GM03348 (cell line): ENCODE results near the gene TUBB2A.
"Not testable (repeated sequence)": the region's sequence is repeated elsewhere in the genome, so short reads cannot be mapped to it uniquely, and the experiment has no call there.

Experiments used
- DNase-seq: peaks from one replicate; pipeline ENCODE4 v3.0.0; 2012; ENCODE audit warnings: low spot score

The TUBB2A gene

DNA sequence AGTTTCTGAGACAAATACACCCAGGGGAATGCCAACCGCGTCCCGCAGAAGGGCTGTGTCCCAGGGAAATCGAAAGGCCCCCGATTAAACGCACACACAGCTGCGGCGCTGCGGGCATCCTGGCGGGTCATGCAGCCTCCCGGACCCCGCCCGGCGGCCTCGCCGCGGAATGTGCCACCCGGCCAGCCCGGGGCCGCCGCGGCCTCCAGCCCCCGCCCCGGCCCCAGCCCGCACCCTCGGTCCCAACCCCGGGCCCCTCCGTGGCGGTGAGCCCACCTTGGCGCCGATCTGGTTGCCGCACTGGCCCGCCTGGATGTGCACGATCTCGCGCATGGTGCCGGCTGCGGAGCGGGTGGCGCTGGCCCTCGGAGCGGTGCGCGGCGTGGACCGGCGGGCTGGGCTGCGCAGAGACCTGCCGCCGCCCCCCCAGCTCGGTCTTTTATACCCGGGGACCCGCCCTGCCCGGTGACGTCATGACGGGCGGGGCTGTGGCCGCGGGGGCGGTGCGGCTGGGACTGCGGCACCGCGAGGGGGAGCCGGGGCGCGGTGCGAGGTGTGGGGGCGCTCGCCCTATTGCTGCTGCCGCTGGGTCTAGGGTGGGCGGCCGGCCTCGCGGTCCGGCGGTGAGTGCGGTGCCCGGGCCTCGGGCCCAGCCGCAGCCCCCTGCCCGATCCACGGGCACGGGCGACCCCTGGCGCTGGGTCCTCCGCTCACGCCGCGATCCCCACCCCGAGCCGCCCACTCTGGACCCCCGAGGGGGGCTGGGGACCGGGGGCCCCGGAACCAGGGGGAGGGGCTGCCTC is at the start of gene TUBB2A:
TUBB2A (minus strand) TSS at position 414 of the 803 bp plus-strand sequence; CDS start at position 333, 81 bp downstream.
- peak; percentile 99 for DNase-seq

GRCh38 chr6:3206339-3207015 is 49.1 kb upstream of the TUBB2A start:
- no peak for DNase-seq

- DNase-seq = peak; percentile 65
Observed at GRCh38 chr6:3205913-3206312, 48.6 kb upstream of the TUBB2A start.

DNA sequence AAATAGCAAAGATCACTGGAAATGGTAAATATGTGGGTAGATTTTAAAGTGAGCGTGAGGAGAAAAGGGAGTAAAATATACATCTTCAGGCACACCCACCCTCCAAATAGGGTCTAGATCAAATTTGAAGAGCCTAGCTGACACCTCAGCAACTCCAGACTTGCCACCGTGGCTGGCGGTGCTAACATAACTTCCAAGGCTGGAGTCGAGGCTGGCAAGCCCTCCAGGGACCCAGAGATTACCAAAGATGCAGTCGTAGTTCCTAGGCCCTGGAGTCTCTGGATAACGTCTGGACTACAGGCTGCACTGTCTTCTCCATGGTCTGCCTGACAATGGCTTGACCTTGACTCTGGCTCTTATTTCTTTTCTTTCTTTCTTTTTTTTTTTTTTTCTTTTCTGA is 47.6 kb upstream of the TUBB2A start:
- DNase-seq = no peak

DNA sequence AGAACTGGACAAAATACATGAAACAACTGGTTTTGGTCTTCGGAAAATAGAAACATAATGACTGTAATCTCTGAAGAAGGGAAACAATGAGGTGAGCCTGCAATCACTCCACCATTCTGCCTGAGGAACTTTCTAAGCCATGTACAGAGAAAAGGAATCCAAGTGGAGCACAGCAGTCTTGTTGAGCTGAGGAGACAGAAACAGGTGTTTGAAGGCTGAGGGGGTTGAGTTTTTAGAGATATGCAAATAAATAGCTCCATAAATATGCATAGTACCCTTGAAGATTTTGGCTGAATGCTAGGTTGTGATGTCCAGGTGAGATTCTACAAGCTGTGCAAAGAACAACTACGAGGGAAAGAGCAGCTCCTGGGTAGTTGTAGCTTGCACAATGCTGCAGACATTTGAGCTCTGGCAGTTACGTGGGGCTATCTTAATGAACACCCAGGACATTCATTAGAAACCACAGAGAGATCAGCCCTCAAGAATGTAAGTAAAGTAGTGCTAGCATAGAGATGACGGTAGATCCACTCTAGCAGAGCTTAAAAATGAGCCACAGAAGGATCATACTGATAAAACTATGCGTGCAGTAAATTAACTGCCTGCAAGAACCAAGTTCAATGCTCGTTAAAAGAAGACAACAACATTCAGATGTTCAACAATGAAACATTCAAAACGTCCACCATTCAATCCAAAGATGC is 45.8 kb upstream of the TUBB2A start:
- DNase-seq = peak; percentile 28

- DNase-seq = no peak
Observed at GRCh38 chr6:3201388-3201787, 44.0 kb upstream of the TUBB2A start.

- no peak for DNase-seq
Observed at GRCh38 chr6:3200682-3201081, 43.3 kb upstream of the TUBB2A start.

GRCh38 chr6:3199382-3199781 is 42.0 kb upstream of the TUBB2A start:
- DNase-seq = no peak

DNA sequence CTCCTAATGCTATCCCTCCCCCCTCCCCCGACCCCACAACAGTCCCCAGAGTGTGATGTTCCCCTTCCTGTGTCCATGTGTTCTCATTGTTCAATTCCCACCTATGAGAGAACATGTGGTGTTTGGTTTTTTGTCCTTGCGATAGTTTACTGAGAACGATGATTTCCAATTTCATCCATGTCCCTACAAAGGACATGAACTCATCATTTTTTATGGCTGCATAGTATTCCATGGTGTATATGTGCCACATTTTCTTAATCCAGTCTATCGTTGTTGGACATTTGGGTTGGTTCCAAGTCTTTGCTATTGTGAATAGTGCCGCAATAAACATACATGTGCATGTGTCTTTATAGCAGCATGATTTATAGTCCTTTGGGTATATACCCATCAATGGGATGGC is 40.4 kb upstream of the TUBB2A start:
- DNase-seq = not testable (repeated sequence)

DNA sequence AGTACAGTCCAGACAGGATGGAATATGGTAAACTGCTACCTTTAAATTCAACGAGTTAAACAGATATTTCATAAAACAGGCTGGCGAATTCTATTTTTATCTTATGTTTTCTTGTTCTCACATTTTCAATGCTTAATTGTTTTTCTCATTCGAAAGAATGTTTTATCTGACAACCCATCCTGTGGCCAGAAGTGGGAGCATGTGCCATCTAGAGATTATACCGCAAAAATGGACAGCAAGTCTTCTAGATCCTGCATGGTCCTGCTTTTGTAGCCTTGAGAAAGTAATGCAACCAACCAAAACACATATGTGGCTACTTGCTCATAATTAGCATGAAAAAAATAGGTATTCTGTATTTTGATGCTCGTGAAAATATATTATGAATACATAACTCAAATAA is 39.4 kb upstream of the TUBB2A start:
- DNase-seq = no peak

DNA sequence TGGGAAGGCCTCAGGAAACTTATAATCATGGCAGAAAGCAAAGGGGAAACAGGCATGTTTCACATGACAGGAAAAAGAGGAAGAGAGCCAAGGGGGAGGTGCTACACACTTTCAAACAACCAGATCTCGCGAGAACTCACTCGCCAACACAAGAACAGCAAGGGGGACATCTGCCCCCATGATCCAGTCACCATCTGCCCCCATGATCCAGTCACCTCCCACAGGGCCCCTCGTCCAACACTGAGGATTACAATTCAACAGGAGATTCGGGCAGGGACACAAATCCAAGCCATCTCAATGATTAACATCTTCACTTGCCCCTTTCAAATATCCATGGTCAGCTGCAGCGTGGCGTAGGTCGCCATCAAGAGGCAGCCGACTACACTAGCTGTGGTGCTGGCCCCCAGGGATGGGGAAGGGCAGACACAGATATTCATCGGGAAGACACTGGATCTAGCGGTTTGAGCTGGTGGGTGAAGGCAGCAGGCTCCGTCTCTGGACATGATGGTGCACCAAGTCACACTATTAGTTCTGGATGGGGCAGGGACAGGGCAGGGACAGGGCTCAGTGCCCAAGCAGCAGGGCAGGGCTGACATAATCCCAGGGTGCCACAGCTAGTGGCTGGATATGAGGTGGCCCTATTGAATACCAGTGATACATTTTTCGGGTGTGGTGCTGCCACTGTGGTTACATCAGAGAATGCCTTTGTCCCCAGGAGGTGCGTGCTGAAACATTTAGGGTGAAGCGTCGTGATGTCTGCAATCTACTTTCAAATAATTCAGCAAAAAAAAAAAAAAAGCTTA is 38.6 kb upstream of the TUBB2A start:
- no peak for DNase-seq

GRCh38 chr6:3195420-3195694 is 38.0 kb upstream of the TUBB2A start:
- DNase-seq = no peak

DNA sequence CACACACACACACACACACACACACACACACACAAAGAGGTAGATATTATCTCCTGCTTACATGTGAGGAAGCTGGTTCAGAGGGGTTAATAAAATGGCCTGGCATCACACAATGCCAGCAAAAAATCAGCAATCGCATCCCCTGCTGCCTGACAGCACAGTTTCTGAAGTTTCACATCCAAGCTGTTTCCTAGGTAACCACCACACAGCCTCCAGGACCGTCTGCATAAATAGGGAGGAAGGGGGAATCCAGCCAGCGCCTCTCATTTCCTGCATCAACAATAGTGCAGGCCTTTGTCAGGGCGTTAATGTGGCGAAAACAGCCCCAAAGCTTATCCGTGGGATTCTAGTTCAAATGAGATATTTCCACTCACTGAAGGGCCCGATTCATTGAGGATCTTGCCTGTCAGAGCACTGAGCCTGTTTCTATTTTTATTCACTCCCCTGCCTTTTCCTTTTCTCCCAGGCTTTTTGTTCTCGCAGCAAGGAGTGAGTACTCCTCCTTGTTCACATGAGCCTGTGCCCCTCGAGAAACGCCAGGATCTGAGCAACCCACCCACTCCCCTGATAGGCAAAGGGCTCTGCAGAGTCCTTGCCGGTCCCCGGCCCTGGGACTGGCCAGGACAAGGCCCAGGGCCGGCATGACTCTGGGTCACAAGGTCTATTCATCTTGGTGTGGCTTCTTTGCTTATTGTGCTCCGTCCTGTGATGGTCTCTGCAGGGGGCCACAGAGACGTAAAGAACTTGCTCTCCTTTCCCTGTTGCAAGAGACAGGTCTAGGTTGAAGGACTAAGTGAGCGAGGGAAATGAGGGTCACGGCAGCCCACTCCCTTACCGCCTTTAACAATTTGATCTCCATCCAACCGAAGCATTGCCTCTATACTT is 37.4 kb upstream of the TUBB2A start:
- no peak for DNase-seq

DNA sequence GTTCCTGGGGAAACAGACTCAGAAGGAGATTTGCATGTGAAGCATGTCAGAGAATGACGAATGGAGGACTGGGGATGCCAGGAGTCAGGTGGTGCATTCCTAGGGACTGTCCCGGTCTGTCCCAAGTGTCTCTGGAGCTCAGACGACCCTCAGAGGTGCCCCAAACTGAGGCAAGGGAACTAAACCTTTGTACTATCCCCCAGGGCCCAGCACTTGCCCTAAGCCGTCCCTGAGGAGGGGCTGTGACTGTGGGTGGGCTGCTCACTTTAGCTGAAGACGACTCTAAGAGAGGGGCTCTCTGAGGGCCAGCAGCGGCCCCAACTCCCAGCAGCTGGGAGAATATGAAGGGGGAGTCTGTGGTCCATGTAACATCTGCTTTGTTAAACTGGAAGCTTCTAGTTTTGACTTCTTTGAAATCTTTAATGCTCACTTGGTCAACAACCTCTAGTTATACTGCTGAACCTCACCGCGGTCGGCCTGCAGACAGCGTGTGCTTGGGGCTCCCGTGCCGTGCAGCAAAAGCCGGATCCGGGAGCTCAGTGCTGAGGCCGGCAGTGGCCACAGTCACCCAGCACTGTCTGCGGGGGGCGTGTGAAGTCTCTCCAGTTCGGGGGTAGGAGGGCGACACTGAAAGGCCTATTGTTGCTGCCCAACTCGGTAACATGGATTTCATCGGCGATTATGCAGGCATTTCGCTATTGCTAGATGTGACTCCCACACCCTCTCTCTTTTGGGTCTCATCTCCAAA is 35.9 kb upstream of the TUBB2A start:
- DNase-seq = no peak

DNA sequence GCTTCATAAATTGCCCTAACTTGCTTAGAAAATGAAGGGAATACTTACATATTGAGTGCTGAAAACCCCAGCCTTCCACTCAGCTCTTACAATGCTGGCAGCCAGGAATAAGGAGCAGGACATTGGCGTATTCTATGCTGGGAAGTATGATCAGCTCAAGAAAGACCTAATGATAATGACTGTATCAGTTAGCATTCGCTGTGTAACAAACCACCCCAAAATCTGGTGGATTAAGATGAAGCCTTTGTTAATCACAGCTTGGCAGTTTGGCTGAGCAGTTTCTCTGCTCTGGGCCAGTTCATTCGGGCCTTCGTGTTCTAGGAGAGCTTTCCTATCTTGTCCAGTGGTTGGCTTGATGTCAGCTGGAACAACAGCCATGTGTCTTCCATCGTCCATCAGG is 33.4 kb upstream of the TUBB2A start:
- DNase-seq = no peak

- no peak for DNase-seq
Observed at GRCh38 chr6:3190056-3190455, 32.7 kb upstream of the TUBB2A start.

DNA sequence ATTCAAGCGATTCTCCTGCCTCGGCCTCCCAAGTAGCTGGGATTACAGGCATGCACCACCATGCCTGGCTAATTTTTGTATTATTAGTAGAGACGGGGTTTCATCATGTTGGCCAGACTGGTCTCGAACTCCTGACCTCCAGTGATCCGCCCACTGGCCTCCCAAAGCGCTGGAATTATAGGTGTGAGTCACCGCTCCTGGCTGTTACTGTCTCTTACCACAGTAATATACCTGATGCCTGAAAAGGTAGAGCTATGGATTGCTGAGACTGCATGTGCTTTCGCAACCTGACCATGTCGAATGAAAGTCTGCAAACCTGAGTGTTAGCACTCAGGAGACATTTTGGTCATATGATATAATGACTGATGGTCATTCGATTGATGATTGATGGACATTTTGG is 31.8 kb upstream of the TUBB2A start:
- DNase-seq = not testable (repeated sequence)

GRCh38 chr6:3188262-3188661 is 30.9 kb upstream of the TUBB2A start:
- DNase-seq = no peak

DNA sequence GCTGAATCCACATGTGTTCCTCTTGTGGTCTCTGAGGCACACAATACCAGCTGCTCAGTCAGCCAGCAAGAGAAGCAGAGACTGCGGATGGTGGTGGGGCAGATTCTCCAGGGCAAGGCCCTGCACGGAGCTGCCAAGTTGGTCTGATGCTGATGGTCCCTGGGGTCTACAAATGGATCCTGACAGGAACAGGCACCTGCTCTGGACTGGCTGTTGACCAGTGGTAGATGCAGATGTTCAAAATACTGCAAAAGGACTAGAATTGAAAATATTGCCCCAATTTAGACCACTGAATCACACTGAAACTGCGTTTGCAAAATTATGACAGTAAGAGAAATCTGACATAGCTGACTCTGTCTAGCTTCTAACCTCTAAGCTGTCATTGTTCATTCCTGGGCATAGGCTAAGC is 29.6 kb upstream of the TUBB2A start:
- DNase-seq = no peak

DNA sequence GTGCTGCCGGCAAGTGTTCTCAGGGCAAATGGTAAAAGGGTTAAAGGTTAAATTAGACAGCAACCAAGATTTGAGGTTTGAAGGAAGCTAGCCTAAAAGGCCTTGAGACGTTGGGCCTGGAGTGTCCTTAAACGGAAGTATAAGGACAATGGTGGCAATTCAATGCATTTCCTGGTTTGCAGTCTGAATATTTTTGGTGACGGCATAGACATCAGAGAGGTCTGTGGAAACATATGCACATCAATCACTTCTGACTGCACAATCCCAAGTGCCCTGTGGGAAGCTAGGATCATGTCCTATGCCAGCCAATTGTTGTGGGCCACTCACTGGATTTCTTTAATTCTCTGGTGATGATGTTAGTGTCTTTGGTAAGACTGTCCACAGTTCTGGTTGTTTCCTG is 25.7 kb upstream of the TUBB2A start:
- no peak for DNase-seq

- no peak for DNase-seq
Observed at GRCh38 chr6:3181105-3181504, 23.8 kb upstream of the TUBB2A start.
